Common myeloid progenitor, CD34-positive (primary cell): ENCODE measurements around the gene SYT1.

Experiments used
- CTCF ChIA-PET: fragments of 350-600 bp; sonication (Branson Sonifier 250); formaldehyde crosslinking; loops from one replicate; lab custom pipeline; 2021; ENCODE audit warnings: antibody characterized with exemption; lab: Charles Lee
- POLR2A ChIA-PET: fragments of 350-600 bp; sonication (Branson Sonifier 250); formaldehyde crosslinking; loops from one replicate; lab custom pipeline; 2021; ENCODE audit warnings: antibody characterized with exemption; lab: Charles Lee
- DNase-seq, 3 donors: peaks; one replicate each; pipeline versions ENCODE4 v3.0.0 to v3.0.0-alpha.2; 2013
- H3K27ac ChIP-seq, 2 experiments: 1 replicate in 1 of 2; 2 replicates in 1 of 2; pipeline ENCODE4 v1.7.0; 2013; ENCODE audit warnings: inconsistent platforms in 2 of 2, low read length in 2 of 2, mild to moderate bottlenecking in 2 of 2, low read depth in 1 of 2, moderate library complexity in 1 of 2; ENCODE audit not compliant: severe bottlenecking in 2 of 2, insufficient read depth in 1 of 2, poor library complexity in 1 of 2
- H3K27me3 ChIP-seq, 5 experiments: replicated peaks in 2 of 5; 1 replicate in 3 of 5; 2 replicates in 2 of 5; pipeline versions ENCODE4 v1.6.1 to v1.7.0; 2013; ENCODE audit warnings: low read length in 4 of 5, mild to moderate bottlenecking in 2 of 5, moderate library complexity in 2 of 5, inconsistent platforms in 1 of 5; ENCODE audit not compliant: insufficient read depth in 5 of 5, control insufficient read depth in 4 of 5
- H3K36me3 ChIP-seq, 4 experiments: 1 replicate in 2 of 4; 2 replicates in 2 of 4; pipeline versions ENCODE4 v1.6.1 to v1.7.0; 2013; ENCODE audit warnings: low read length in 3 of 4, control low read depth in 1 of 4, mild to moderate bottlenecking in 1 of 4; ENCODE audit not compliant: control insufficient read depth in 4 of 4, insufficient read depth in 4 of 4
- H3K4me1 ChIP-seq, 4 experiments: 1 replicate in 3 of 4; 2 replicates in 1 of 4; pipeline versions ENCODE4 v1.6.1 to v1.7.1; 2013; ENCODE audit warnings: low read length in 3 of 4, mild to moderate bottlenecking in 3 of 4, control low read depth in 1 of 4, inconsistent platforms in 1 of 4, moderate library complexity in 1 of 4; ENCODE audit not compliant: control insufficient read depth in 4 of 4, insufficient read depth in 4 of 4; ENCODE audit errors: control extremely low read depth in 1 of 4
- H3K4me3 ChIP-seq, 7 experiments: 1 replicate in 4 of 7; 2 replicates in 3 of 7; pipeline versions ENCODE4 v1.5.1 to v1.7.0; 2013; ENCODE audit warnings: mild to moderate bottlenecking in 7 of 7, low read length in 6 of 7, moderate library complexity in 6 of 7, inconsistent platforms in 2 of 7, low read depth in 2 of 7, control low read depth in 1 of 7; ENCODE audit not compliant: insufficient read depth in 4 of 7, control insufficient read depth in 1 of 7; ENCODE audit errors: extremely low read depth in 1 of 7
- H3K9me3 ChIP-seq, 5 experiments: 1 replicate in 4 of 5; 2 replicates in 1 of 5; pipeline versions ENCODE4 v1.6.1 to v1.7.1; 2013; ENCODE audit warnings: low read length in 4 of 5, mild to moderate bottlenecking in 2 of 5, inconsistent platforms in 1 of 5, low read depth in 1 of 5, moderate library complexity in 1 of 5; ENCODE audit not compliant: control insufficient read depth in 4 of 5, insufficient read depth in 2 of 5; ENCODE audit errors: control extremely low read depth in 1 of 5
- WGBS: methylation state at CpG from one replicate; pipeline ENCODE4 v1.1.5; 2013; ENCODE audit not compliant: insufficient coverage; 5-methylcytosine and 5-hydroxymethylcytosine counted together

SYT1 gene

GRCh38 chr12:79001404-79001803 is 136.8 kb downstream of the SYT1 start:
- H3K4me3 ChIP-seq, result no peak overlapping the region
- ChIA-PET POLR2A (no interaction called here), CTCF (no interaction called here)
- DNase-seq, result no peak
- no peak overlapping the region for H3K27ac ChIP-seq
- H3K4me1 ChIP-seq, result no peaks in the 10 kb centered on the region
- no peaks in the 10 kb centered on the region for H3K27me3 ChIP-seq
- no peaks in the 10 kb centered on the region for H3K36me3 ChIP-seq
- no CpG with 5 or more reads among the region's 2 CpGs for WGBS
- H3K9me3 ChIP-seq, result no peaks in the 10 kb centered on the region

GRCh38 chr12:79006306-79006705 is 141.7 kb downstream of the SYT1 start:
- WGBS, result no CpG with 5 or more reads among the region's 1 CpG

DNA sequence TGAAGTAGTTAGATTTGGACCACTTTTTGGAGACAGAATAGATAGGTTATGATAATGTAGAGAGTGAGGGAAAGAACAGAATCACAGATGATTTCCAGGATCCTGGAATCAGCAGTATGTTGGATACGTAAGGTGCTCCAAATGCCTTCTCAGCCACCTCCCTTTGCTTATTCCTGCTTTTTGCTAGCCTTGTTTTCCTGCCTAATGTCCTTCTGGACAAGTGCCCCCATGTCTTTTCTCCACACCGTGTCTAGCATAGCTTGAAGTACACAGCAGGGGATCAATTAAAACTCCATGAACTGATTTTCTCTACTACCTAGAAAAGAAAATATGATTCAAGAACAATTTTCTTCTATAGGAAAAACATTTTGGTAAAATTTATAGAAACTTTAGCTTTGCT is 144.0 kb downstream of the SYT1 start:
- no peaks in the 10 kb centered on the region for H3K4me1 ChIP-seq
- H3K4me3 ChIP-seq, result no peak overlapping the region
- no peaks in the 10 kb centered on the region for H3K27me3 ChIP-seq
- no peak overlapping the region for H3K27ac ChIP-seq
- WGBS, result 100% methylated on average over 1 of the region's 2 CpGs
- no peaks in the 10 kb centered on the region for H3K36me3 ChIP-seq
- CTCF ChIA-PET, result interaction anchor here (1.3 kb wide), 1 partner anchor 16 kb away, joined by 3 read pairs; no protein-coding TSS in a partner anchor
- POLR2A ChIA-PET, result no interaction called here
- no peaks in the 10 kb centered on the region for H3K9me3 ChIP-seq
- DNase-seq, result no peak

More at GRCh38 chr12:79006306-79006705, 141.7 kb downstream of the SYT1 start:
- no peaks in the 10 kb centered on the region for H3K4me1 ChIP-seq
- H3K4me3 ChIP-seq, result no peak overlapping the region
- H3K27me3 ChIP-seq, result no peaks in the 10 kb centered on the region
- no peaks in the 10 kb centered on the region for H3K36me3 ChIP-seq
- H3K27ac ChIP-seq, result no peak overlapping the region
- ChIA-PET POLR2A (no interaction called here), CTCF (interaction anchor here (1.1 to 1.5 kb wide), 2 partner anchors 114 to 613 kb away, joined by 3 to 4 read pairs; no protein-coding TSS in a partner anchor)
- H3K9me3 ChIP-seq, result no peaks in the 10 kb centered on the region
- DNase-seq, result peak in 2 of 3 donors; percentile 31 to 47

DNA sequence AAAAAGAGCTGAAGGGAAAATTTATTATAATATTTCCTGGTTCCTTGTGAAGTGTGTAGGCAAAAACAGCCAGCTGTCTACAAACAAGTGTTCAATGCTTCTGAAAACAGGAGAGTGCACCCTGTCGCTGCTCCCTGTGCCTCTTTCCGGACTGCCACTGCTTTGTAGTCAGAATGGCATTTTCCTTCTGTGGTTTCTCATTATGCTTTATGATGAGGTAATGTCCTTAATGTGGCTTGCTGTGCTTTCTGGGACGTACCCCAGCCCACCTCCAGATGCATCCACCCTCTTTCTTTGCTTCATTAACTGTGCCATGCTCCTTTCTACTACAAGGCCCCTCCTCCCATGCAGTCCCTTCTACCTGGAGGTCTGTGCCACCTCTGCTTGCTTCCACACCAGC is 148.1 kb downstream of the SYT1 start:
- 100% methylated on average over 1 of the region's 3 CpGs for WGBS
- DNase-seq, result no peak
- Histone ChIP-seq H3K36me3 (no peaks in the 10 kb centered on the region), H3K4me3 (no peak overlapping the region), H3K27ac (no peak overlapping the region), H3K9me3 (no peaks in the 10 kb centered on the region), H3K4me1 (no peaks in the 10 kb centered on the region), H3K27me3 (no peaks in the 10 kb centered on the region)
- ChIA-PET POLR2A (no interaction called here), CTCF (no interaction called here)

- ChIA-PET CTCF (no interaction called here), POLR2A (no interaction called here)
- Histone ChIP-seq H3K9me3 (no peaks in the 10 kb centered on the region), H3K36me3 (no peaks in the 10 kb centered on the region), H3K4me1 (no peaks in the 10 kb centered on the region), H3K4me3 (no peak overlapping the region), H3K27me3 (no peaks in the 10 kb centered on the region), H3K27ac (no peak overlapping the region)
- 80% methylated on average over 1 of the region's 2 CpGs for WGBS
- DNase-seq, result no peak
Observed at GRCh38 chr12:79016181-79016580, 151.6 kb downstream of the SYT1 start.

- Histone ChIP-seq H3K36me3 (no peaks in the 10 kb centered on the region), H3K4me3 (no peak overlapping the region), H3K9me3 (no peaks in the 10 kb centered on the region), H3K4me1 (no peaks in the 10 kb centered on the region), H3K27ac (no peak overlapping the region), H3K27me3 (no peaks in the 10 kb centered on the region)
- peak in 2 of 3 donors; percentile 2 to 13 for DNase-seq
- CTCF ChIA-PET, result no interaction called here
- POLR2A ChIA-PET, result no interaction called here
- WGBS, result no CpG with 5 or more reads among the region's 1 CpG
Observed at GRCh38 chr12:79019672-79020071, 155.1 kb downstream of the SYT1 start.

GRCh38 chr12:79020106-79020505 is 155.5 kb downstream of the SYT1 start:
- Histone ChIP-seq H3K9me3 (no peaks in the 10 kb centered on the region), H3K4me3 (no peak overlapping the region), H3K36me3 (no peaks in the 10 kb centered on the region), H3K27me3 (no peaks in the 10 kb centered on the region), H3K27ac (no peak overlapping the region), H3K4me1 (no peaks in the 10 kb centered on the region)
- ChIA-PET CTCF (no interaction called here), POLR2A (no interaction called here)
- no CpG with 5 or more reads among the region's 1 CpG for WGBS
- peak in 2 of 3 donors; percentile 56 to 72 for DNase-seq
